Neuron (in vitro differentiated cells): ENCODE data around the gene BAD.

Experiments used
- H2AFZ ChIP-seq: one replicate; pipeline ENCODE4 v1.6.1; 2013; ENCODE audit warnings: low read depth, mild to moderate bottlenecking, inconsistent platforms, low read length, moderate library complexity
- H3K27me3 ChIP-seq: one replicate; pipeline ENCODE4 v1.6.1; 2013; ENCODE audit warnings: low read length; ENCODE audit not compliant: insufficient read depth
- H3K36me3 ChIP-seq: one replicate; pipeline ENCODE4 v1.6.1; 2013; ENCODE audit warnings: low read length; ENCODE audit not compliant: insufficient read depth
- H3K4me1 ChIP-seq: one replicate; pipeline ENCODE4 v1.6.1; 2013; ENCODE audit warnings: low read length; ENCODE audit not compliant: insufficient read depth
- H3K4me3 ChIP-seq: 2 replicates; pipeline ENCODE4 v1.5.1; 2013; ENCODE audit warnings: mild to moderate bottlenecking, low read length, moderate library complexity
- H3K9me3 ChIP-seq: one replicate; pipeline ENCODE4 v1.6.1; 2013; ENCODE audit warnings: low read length

Gene BAD

DNA sequence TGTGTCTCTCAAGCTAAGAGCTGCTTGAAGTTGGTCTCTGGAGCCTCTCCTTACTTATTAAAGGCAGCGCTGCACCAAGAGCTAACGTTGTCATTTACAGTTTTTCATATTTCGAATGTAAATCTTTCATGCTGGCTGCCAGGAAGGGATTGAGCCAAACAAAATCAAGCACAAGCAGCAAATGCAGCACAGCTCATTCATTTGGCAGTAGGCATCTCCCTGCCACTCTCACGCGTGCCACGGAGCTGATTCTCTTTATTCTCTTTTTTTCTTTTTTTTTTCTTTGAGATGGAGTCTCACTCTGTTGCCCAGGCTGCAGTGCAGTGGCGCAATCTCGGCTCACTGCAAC, 51.5 kb downstream of the BAD start:
- no peak overlapping the region for H2AFZ ChIP-seq
- no peaks in the 10 kb centered on the region for H3K27me3 ChIP-seq
- no peak overlapping the region for H3K4me3 ChIP-seq
- no peaks in the 10 kb centered on the region for H3K9me3 ChIP-seq
- H3K36me3 ChIP-seq = no peaks in the 10 kb centered on the region
- peaks cover 16% of the 10 kb centered on the region for H3K4me1 ChIP-seq

DNA sequence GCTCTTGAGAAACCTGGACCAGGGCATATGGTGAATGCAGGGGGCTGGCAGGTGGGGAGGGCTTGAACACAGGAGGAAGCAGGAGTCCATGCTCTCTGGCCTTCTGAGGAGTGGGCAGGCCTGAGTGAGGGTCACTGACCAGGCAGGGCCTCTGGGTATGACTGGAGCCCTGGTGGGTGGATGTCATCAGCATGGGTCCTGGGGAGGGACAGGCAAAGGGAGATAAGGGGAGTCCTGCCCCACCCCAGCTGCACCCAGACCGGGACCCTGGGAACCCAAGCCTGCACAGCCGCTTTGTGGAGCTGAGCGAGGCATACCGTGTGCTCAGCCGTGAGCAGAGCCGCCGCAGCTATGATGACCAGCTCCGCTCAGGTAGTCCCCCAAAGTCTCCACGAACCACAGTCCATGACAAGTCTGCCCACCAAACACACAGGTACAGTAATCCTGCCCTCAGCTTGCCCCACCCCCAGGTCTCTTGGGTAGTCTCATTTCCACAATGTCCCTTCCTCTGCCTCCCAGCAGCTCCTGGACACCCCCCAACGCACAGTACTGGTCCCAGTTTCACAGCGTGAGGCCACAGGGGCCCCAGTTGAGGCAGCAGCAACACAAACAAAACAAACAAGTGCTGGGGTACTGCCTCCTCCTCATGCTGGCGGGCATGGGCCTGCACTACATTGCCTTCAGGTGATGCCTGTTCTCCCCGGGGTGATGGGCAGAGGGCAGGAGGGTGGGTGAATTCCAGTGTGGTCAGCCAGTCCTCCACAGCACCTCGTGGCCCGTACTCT, 52.1 kb downstream of the BAD start:
- Histone ChIP-seq H3K36me3 (no peaks in the 10 kb centered on the region), H3K4me3 (no peak overlapping the region), H3K9me3 (no peaks in the 10 kb centered on the region), H3K27me3 (no peaks in the 10 kb centered on the region), H2AFZ (no peak overlapping the region), H3K4me1 (peaks cover 19% of the 10 kb centered on the region)

DNA sequence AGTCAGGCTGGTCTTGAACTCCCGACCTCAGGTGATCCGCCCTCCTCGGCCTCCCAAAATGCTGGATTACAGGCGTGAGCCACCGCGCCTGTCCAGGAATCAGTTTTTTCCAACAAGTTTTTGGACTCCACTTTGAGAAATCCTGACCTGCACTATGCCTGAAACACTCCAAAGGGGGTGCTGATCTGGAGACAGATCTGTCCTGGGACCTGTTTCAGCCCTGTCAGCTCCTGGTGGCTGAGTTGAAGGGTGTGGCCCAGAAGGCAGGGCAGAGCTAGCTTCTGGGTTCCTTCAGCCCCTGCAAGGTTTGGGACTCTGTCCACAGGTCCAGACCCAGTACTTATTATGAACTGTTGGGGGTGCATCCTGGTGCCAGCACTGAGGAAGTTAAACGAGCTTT, 52.9 kb downstream of the BAD start:
- Histone ChIP-seq H3K27me3 (no peaks in the 10 kb centered on the region), H3K36me3 (no peaks in the 10 kb centered on the region), H2AFZ (no peak overlapping the region), H3K4me3 (no peak overlapping the region), H3K4me1 (peaks cover 27% of the 10 kb centered on the region), H3K9me3 (no peaks in the 10 kb centered on the region)

DNA sequence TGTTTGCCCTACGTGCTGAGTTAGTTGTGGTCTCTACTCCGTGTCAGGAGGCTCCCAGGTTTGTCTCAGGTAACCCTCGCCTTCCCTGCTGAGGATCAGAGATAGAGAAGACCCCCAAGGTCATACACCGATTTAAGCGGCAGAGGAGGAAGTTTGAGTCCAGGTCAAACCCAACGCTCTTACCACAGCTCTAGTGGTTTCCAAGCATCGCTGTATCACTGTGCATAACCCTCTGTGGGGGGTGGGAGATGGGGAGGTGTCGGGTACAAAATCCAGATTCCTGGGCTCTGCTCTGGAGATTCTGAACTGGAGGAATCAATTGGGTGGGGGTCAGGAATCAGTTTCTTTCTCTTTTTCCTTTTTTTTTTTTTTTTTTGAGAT, 53.5 kb downstream of the BAD start:
- H3K4me3 ChIP-seq = peak overlapping the region; percentile 70
- no peaks in the 10 kb centered on the region for H3K36me3 ChIP-seq
- H3K27me3 ChIP-seq = no peaks in the 10 kb centered on the region
- H2AFZ ChIP-seq = peak overlapping the region; percentile 58
- H3K9me3 ChIP-seq = no peaks in the 10 kb centered on the region
- H3K4me1 ChIP-seq = peaks cover 28% of the 10 kb centered on the region

DNA sequence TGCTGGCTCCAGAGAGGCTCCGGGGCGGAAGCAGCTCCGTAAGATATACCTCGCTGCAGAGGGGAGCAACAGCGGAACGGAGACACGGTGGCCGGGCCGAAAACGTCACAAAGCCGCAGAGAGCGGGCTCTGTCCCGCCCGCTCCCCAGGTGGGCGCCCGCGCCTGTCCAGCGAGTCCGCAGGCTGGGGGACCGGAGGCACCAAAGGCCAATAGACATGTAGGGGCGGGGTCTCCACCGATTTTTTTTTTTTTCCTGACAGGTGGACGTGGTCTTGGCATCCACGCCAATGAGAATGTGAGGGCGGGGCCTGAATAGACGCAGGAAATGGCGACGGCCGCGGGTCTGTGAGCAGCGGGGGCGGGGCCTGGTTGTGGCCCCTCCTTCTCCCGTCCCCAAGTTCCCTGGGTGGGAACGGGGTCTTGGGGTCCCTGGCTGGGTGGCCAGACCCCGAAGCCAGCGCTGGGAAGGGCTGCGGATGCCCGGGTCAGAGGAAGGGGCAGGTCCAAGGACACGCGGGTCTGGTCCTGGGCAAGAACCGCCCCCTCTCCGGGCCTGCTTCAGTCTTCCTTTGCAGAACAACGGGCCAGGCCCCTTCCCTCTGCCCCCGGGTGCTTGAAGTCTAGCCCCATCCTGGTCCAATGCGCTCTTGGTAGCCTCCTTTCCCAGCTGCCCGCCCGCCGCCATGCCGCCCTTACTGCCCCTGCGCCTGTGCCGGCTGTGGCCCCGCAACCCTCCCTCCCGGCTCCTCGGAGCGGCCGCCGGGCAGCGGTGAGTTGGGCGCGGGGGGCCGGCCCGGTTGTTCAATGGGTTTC, 54.1 kb downstream of the BAD start, which contains the start of gene DNAJC4:
Gene DNAJC4 (plus strand): TSS at position 378 of the 814 bp plus-strand sequence. CDS start 307 bp downstream, at position 685.
- Histone ChIP-seq H3K4me3 (peak within 1 kb of the TSS; percentile 70), H2AFZ (peak within 1 kb of the TSS; percentile 58), H3K36me3 (no peaks in the 10 kb centered on the region), H3K9me3 (no peaks in the 10 kb centered on the region), H3K4me1 (peaks cover 30% of the 10 kb centered on the region), H3K27me3 (no peaks in the 10 kb centered on the region)

DNA sequence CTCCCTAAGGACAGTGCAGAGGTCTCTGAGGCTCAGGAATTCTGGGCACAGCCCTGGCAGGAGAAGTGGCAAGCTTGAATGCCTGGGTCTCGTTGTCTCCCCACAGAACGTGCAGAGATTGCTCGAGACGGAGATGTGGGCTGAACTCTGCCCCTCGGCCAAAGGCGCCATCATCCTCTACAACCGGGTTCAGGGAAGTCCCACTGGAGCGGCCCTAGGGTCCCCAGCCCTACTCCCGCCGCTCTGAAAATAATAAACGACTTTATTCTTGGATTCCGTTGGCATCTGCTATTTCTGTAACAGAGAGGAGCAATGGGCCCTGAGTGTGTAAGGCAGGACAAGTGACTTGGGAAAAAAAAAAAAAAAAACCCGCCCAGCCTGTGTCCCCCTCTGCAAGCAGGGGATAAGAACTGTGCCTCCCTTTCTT, 54.7 kb downstream of the BAD start:
- H3K9me3 ChIP-seq = no peaks in the 10 kb centered on the region
- H3K4me3 ChIP-seq = peak overlapping the region; percentile 70
- peaks cover 36% of the 10 kb centered on the region for H3K4me1 ChIP-seq
- H2AFZ ChIP-seq = peak overlapping the region; percentile 58
- no peaks in the 10 kb centered on the region for H3K27me3 ChIP-seq
- H3K36me3 ChIP-seq = no peaks in the 10 kb centered on the region

DNA sequence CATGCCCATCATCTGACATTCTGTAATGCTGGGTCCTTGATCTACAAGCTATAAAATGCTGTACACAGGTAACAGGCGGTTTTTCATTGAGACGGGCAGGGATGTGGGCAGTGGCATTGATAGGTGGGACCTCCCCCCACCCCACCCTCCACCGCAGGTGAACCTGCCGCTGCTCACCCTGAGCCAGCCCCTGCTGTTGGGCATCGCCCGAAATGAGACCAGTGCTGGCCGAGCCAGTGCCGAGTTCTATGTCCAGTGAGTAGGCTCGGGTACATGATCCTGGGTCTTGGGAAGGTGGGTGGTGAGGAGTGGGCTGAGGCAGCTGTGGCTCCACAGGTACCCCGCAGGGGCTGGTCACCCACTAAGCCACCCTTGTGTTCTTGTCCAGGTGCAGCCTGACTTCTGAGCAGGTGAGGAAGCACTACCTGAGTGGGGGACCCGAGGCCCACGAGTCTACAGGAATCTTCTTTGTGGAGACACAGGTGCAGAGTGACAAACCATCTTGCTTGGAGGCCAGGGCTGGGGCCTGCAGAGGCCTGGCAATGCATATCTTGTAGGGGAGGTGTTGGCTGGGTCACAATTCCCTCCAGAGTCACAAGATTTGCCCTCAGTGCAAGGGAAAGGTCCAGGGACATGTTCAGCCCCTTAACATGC, 55.2 kb downstream of the BAD start:
- Histone ChIP-seq H3K27me3 (no peaks in the 10 kb centered on the region), H3K4me1 (peaks cover 37% of the 10 kb centered on the region), H3K36me3 (peaks cover 5% of the 10 kb centered on the region), H3K9me3 (no peaks in the 10 kb centered on the region), H3K4me3 (peak overlapping the region; percentile 70), H2AFZ (peak overlapping the region; percentile 58)

DNA sequence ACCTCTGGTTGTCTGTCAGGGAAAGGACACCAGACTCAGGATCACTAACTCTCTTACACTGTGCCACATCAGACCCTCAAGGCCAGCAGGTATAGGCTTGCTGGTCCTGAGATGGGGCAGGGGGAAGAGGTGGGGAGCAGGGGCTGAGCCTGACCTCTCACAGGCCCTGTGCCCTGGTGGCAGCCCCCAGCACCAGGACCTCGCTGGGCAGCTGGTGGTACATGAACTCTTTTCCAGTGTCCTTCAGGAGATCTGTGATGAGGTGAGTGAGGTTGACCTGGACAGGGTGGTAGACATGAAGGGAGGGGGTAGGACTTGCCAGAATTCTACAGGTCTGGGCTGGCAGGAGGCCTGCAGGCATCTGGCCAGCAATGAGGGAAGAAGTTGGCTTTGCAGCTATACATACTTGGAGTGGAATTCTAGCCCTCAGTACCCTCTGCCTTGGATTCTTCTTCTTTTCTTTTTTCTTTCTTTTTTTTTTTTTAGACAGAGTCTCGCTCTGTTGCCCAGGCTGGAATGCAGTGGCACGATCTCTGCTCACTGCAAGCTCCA, 57.0 kb downstream of the BAD start:
- Histone ChIP-seq H3K4me1 (peaks cover 37% of the 10 kb centered on the region), H3K9me3 (no peaks in the 10 kb centered on the region), H3K4me3 (no peak overlapping the region), H3K36me3 (peaks cover 17% of the 10 kb centered on the region), H2AFZ (no peak overlapping the region), H3K27me3 (no peaks in the 10 kb centered on the region)

DNA sequence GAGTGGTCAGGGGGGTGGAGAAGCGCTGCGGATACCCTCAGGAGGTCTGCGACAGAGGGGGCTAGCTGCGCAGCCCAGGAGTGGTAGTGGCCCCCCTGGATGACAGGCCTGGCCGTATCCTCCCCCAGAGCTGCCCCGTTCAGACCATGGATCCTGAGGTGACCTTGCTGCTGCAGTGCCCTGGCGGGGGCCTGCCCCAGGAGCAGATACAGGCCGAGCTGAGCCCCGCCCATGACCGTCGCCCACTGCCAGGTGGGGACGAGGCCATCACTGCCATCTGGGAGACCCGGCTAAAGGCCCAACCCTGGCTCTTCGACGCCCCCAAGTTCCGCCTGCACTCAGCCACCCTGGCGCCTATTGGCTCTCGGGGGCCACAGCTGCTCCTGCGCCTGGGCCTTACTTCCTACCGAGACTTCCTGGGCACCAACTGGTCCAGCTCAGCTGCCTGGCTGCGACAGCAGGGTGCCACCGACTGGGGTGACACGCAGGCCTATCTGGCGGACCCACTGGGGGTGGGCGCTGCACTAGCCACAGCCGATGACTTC, 57.9 kb downstream of the BAD start:
- no peaks in the 10 kb centered on the region for H3K9me3 ChIP-seq

DNA sequence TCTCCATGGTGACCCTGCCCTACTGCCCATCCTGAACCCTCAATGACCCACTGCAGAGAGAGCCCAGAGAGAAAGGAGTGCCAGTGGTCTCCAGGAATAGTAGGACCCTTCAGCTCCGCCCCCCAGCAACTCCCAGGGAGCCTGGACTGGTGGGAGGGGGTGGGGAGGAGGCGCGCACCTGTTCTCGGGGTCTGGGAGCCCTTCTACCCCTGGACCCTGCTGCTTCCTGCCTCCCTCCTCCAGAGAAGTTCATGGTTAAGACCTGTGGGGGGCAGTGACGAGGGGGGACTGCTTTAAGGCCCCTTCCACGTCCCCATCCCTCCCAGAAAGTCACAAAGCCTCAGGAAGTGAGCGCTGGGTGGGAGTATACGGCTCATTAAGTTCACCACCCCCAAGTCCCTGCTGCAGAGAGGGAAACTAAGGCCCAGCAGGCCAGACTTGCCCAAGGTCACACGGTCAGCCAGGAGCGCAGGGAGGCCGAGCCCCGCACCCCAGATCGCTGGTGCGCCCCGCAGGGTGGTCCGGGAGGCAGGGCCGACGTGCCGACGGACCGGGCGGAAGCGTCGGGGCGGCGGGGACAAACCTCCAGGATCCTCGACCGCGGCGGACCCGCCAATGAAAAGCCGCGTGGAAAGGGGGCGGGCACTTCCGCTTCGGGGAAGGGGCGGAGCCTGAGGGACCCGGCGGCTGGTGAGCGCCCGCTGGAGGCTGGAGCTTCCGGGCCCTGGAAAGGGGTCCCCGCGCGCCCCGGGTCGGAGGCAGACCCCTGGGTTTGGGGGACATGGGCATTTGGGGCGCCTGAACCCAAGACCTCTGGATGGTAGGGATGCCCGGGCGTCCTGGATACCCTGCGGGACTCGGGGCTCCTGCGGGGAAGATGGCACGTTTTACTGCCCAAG, 58.6 kb downstream of the BAD start, which contains the start of the genes NUDT22 and TRPT1:
Gene NUDT22 (plus strand): TSS at position 667 of the 899 bp plus-strand sequence. CDS start 379 bp downstream, outside the sequence.
Gene TRPT1 (minus strand): TSS at position 579 of the 899 bp plus-strand sequence. CDS start 326 bp downstream, at position 253.
- H2AFZ ChIP-seq = peak within 1 kb of the TSS; percentile 50
- H3K9me3 ChIP-seq = no peaks in the 10 kb centered on the region
- H3K27me3 ChIP-seq = no peaks in the 10 kb centered on the region
- H3K4me3 ChIP-seq = peak within 1 kb of the TSS; percentile 71
- peaks cover 17% of the 10 kb centered on the region for H3K36me3 ChIP-seq
- H3K4me1 ChIP-seq = peaks cover 32% of the 10 kb centered on the region

More for the DNA sequence above, 57.9 kb downstream of the BAD start:
- Histone ChIP-seq H3K27me3 (no peaks in the 10 kb centered on the region), H3K36me3 (peaks cover 17% of the 10 kb centered on the region), H3K4me1 (peaks cover 37% of the 10 kb centered on the region), H3K4me3 (peak overlapping the region; percentile 71), H2AFZ (peak overlapping the region; percentile 50)

DNA sequence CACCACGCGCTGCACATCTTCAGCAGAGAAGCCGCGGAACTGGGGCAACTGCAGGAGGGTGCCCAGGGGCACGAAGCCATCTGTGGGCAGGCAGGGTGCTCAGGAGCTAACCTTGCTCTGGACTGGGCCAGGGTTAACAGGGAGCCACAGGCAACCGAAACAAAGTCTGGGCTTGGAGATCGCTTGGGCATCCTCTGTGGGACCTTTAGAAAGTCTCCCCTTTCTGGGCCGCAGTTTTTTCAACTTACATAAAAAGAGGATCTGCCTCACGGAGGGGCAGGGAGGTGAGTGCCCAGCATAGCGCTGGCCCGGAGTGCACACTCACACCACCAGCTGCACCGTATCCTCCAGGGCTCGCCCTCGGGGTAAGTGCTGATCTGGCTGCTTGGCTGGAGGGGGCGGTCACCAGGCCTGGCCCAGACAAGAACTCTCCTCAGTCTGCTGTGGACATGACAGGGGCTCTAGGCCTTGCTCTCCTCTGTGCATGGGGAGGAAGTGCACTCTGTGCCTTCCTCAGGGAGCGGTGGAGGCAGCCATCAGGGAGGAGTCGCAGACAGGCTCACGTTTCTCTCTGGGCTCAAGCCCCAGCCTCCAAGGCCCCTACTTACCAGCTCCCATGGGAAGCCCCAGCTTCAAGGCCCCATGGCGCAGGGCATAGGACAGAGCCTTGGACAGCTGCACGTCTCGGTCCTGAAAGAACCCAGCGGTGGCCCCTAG, 59.4 kb downstream of the BAD start:
- peak overlapping the region; percentile 71 for H3K4me3 ChIP-seq
- peaks cover 32% of the 10 kb centered on the region for H3K4me1 ChIP-seq
- no peaks in the 10 kb centered on the region for H3K9me3 ChIP-seq
- peak overlapping the region; percentile 50 for H2AFZ ChIP-seq
- peaks cover 17% of the 10 kb centered on the region for H3K36me3 ChIP-seq
- no peaks in the 10 kb centered on the region for H3K27me3 ChIP-seq
